ENCODE measurements around the gene FXYD6.

GRCh38 chr11:117870103-117870952, 6.1 kb downstream of the FXYD6 start:
- no peak for TF ChIP-seq SOX6 (IDR thresholded peaks at IDR 0.05)
- no peak for TF ChIP-seq ZBTB7A (IDR thresholded peaks at IDR 0.05; ENCODE audit: borderline replicate concordance, control insufficient read depth, low read depth, low read length)
- no peak for TF ChIP-seq ZFX (CRISPR knock-in tag; IDR thresholded peaks at IDR 0.05)
- TF ChIP-seq CBX5 (IDR thresholded peaks at IDR 0.05; ENCODE audit: borderline replicate concordance, low read depth) = no peak
- TF ChIP-seq, protein P1, sequence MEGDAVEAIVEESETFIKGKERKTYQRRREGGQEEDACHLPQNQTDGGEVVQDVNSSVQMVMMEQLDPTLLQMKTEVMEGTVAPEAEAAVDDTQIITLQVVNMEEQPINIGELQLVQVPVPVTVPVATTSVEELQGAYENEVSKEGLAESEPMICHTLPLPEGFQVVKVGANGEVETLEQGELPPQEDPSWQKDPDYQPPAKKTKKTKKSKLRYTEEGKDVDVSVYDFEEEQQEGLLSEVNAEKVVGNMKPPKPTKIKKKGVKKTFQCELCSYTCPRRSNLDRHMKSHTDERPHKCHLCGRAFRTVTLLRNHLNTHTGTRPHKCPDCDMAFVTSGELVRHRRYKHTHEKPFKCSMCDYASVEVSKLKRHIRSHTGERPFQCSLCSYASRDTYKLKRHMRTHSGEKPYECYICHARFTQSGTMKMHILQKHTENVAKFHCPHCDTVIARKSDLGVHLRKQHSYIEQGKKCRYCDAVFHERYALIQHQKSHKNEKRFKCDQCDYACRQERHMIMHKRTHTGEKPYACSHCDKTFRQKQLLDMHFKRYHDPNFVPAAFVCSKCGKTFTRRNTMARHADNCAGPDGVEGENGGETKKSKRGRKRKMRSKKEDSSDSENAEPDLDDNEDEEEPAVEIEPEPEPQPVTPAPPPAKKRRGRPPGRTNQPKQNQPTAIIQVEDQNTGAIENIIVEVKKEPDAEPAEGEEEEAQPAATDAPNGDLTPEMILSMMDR (IDR thresholded peaks at IDR 0.05 in 2 of 3, conservative IDR thresholded peaks at IDR 0.05 in 1 of 3; ENCODE audit: insufficient read depth in 2 of 3, low read depth in 1 of 3, low read length in 3 of 3) = no peak
- no peak for TF ChIP-seq KLF16 (IDR thresholded peaks at IDR 0.05)
- no peak for TF ChIP-seq ETV6 (IDR thresholded peaks at IDR 0.05; ENCODE audit: borderline replicate concordance in 1 of 2, low read depth in 2 of 2, low read length in 1 of 2)
- no peak for TF ChIP-seq ETV6 (CRISPR knock-in tag; IDR thresholded peaks at IDR 0.05; ENCODE audit: borderline replicate concordance)
- TF ChIP-seq ZFP36 (IDR thresholded peaks at IDR 0.05; ENCODE audit: low read depth, low read length, partially characterized antibody) = no peak
- no peak for TF ChIP-seq SMC3 (conservative IDR thresholded peaks at IDR 0.05; ENCODE audit: insufficient read depth, low read depth, low read length)

Measured in K562 (cell line).